ENCODE measurements around the gene SLC5A10.

SLC5A10 gene

GRCh38 chr17:18968345-18968744, 16.4 kb downstream of the SLC5A10 start:
- no peak for TF ChIP-seq CTCF (IDR thresholded peaks at IDR 0.05; ENCODE audit: insufficient read depth, low read depth, low read length, missing control alignments)
- no peak for DNase-seq (ENCODE audit: low read depth)
- H3K4me3 ChIP-seq (ENCODE audit: low read length): no peak overlapping the region

DNA sequence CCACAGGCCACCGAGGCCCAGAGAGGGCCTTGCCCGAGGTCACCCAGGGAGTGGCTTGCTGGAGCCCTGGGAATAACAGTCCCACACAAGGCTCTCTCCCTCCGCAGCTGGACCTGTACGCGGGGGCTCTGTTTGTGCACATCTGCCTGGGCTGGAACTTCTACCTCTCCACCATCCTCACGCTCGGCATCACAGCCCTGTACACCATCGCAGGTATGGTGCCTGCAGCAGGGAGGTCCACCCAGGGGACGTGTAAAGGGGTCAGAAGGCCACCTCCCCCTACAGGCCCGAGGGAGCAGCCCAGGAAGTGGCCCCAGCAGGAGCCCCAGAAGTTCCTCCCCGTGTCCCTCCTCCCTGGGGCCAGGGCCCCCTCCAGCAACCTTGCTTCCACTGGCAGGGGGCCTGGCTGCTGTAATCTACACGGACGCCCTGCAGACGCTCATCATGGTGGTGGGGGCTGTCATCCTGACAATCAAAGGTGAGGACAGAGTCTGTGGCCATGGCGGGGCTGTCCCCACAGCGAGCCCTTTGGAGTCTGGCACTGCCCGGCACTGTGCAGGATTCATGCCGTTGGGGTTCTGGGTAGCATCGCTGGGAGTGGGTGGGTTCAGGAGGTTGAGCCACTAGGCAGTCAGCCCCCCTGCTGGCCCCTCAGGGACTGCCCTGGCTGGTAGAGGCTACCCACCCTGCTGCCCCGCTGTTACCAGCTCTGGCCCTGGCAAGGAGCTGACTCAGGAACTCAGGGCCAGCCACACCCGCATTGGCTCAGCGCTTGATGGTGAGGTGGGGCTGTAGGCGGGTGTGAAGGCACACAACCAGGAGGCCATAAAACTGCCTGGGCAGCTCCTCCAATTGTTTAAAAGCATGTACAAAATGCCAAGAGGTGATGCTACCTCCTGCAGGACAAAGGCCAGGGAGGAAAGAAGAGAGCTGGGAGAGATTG, 17.3 kb downstream of the SLC5A10 start:
- no peak overlapping the region for H3K4me3 ChIP-seq (ENCODE audit: low read length)
- DNase-seq (ENCODE audit: low read depth): peak; percentile 85
- TF ChIP-seq CTCF (IDR thresholded peaks at IDR 0.05; ENCODE audit: insufficient read depth, low read depth, low read length, missing control alignments): no peak

DNA sequence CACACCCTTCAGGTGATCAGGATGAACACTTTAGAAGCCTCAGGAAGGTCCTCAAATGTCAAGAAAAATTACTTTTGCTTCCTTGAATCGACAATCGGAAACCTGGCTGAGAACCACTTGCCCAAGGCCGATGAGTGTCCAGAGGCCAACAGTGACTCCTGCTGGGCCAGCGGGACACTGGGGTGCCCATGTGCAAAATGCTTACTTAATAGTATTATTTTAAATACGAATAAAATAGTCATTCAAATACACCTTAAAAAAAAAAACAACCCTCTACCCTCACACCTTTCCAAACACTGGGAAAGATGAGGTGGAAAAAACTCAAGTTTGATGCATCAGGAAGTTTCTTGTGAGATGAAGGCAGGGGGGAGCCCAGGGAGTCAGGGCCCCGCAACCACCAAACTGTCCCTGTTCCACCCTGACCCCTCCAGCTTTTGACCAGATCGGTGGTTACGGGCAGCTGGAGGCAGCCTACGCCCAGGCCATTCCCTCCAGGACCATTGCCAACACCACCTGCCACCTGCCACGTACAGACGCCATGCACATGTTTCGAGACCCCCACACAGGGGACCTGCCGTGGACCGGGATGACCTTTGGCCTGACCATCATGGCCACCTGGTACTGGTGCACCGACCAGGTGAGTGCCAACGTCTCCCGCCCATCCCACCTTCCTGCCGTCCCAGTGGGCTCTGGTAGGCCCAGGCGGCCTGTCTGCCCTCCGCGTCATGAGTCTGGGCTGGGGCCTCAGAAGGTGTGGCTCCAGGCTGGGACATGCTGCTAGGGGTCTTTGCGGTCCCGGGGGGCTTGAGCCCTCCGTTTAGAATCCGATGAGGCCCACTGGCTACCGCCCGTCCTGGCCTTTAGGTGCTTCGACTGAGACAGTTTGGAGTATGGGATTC, 18.9 kb downstream of the SLC5A10 start:
- peak; percentile 15 for TF ChIP-seq CTCF (IDR thresholded peaks at IDR 0.05; ENCODE audit: insufficient read depth, low read depth, low read length, missing control alignments)
- no peak overlapping the region for H3K4me3 ChIP-seq (ENCODE audit: low read length)
- no peak for DNase-seq (ENCODE audit: low read depth)

DNA sequence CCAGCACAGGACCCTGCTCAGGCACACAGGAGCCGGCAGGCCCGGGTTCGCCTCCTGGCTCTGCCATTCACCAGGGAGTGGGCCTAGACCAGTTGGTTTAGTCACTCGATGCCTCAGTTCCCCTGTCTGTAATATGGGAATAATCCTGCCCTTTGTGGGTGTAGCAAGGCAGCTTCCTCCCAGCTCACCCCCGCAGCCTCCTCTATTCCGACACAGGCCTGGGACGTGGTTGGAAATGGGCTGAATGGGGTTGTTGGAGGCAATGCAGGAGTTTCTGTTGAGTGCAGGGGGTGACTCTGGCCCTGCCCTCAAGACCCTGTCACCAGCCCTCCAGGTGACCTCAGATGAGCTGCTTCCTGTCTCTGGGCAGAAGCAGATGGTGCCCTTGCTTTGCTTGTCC, 19.8 kb downstream of the SLC5A10 start:
- no peak for DNase-seq (ENCODE audit: low read depth)
- H3K4me3 ChIP-seq (ENCODE audit: low read length): no peak overlapping the region
- no peak for TF ChIP-seq CTCF (IDR thresholded peaks at IDR 0.05; ENCODE audit: insufficient read depth, low read depth, low read length, missing control alignments)

DNA sequence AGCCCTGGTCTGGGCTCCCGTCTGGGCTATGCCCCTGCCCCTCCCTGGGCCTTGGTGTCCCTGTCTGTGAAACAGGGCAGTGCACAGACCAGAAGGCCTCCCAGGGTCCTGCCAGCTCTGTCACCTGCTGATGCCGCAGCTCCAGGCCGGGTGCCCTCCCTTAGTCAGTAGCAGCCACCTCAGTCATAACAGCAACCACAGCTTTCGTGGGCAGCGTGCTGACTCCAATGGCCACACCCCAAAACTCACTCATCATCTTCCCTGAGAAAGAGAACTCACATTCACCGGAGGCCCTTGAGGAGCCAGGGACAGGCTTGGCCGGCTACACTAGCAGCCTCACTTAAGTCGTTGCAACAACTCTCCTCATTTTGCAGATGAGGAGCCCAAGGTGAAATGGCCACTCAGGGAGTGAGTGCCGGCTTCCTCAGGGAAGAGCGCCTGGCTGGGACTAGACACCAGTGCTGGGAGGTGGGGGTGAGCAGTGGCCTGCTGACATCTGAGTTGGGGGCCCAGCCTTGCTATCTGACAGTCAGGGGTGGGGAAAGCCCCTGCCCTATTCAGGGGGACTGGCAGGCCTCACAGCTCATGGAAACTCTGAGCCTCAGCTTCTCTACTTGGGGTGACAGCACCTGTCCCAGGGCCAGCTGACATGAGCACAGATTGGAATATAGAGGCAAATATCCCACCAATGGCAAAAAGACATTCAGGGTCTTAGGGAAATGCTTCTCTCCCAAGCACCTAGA, 22.6 kb downstream of the SLC5A10 start:
- TF ChIP-seq CTCF (IDR thresholded peaks at IDR 0.05; ENCODE audit: insufficient read depth, low read depth, low read length, missing control alignments): no peak
- DNase-seq (ENCODE audit: low read depth): peak; percentile 91
- H3K4me3 ChIP-seq (ENCODE audit: low read length): no peak overlapping the region

GRCh38 chr17:18975597-18975996, 23.6 kb downstream of the SLC5A10 start:
- TF ChIP-seq CTCF (IDR thresholded peaks at IDR 0.05; ENCODE audit: insufficient read depth, low read depth, low read length, missing control alignments): no peak
- no peak for DNase-seq (ENCODE audit: low read depth)
- H3K4me3 ChIP-seq (ENCODE audit: low read length): no peak overlapping the region

All from epithelial cell of esophagus (primary cell).